K562 (cell line): Measurements from ENCODE around the gene RAPGEF5. TPM values are rescaled to one million over a fixed set of nuclear protein-coding genes. Genes with fewer than 3 reads are reported as not detected.

Experiments
- CEBPG ChIP-seq, 3 experiments: fragments of 200-800 bp in 1 of 3; sonication (Bioruptor generic) in 1 of 3; sonication (generic) in 1 of 3; formaldehyde crosslinking in 1 of 3; IDR thresholded peaks in 2 of 3; conservative IDR thresholded peaks in 1 of 3; 2 replicates each; pipeline versions ENCODE4 v1.6.1 to v1.8.0; 2016 to 2022; ENCODE audit warnings: missing compliant biosample characterization in 2 of 3, missing genetic modification characterization in 2 of 3, mild to moderate bottlenecking in 1 of 3, missing genetic modification reagents in 1 of 3
- CREM ChIP-seq: IDR thresholded peaks from 2 replicates; pipeline ENCODE4 v1.6.1; 2014; ENCODE audit warnings: antibody characterized with exemption, low read depth
- CTBP1 ChIP-seq: fragments of 450-650 bp; IDR thresholded peaks from 2 replicates; pipeline ENCODE4 v1.6.1; 2016; ENCODE audit warnings: borderline replicate concordance
- DMBX1 ChIP-seq: fragments of 250-450 bp; sonication (Bioruptor Pico); IDR thresholded peaks from 2 replicates; pipeline ENCODE4 v1.8.0; 2022; ENCODE audit warnings: inconsistent platforms, mild to moderate bottlenecking, moderate library complexity, borderline replicate concordance
- ETV5 ChIP-seq: sonication (generic); formaldehyde crosslinking; IDR thresholded peaks from 2 replicates; pipeline ENCODE4 v1.4.0; 2020; ENCODE audit warnings: low read depth, mild to moderate bottlenecking, missing genetic modification reagents
- ETV6 ChIP-seq, 3 experiments: fragments of 150-350 bp in 1 of 3; sonication (generic) in 1 of 3; formaldehyde crosslinking in 1 of 3; IDR thresholded peaks; 2 replicates each; pipeline versions ENCODE4 v1.6.1 to v1.8.0; 2014 to 2022; ENCODE audit warnings: borderline replicate concordance in 2 of 3, low read depth in 2 of 3, antibody characterized with exemption in 1 of 3, low read length in 1 of 3, mild to moderate bottlenecking in 1 of 3, missing genetic modification reagents in 1 of 3
- GTF2A2 ChIP-seq: IDR thresholded peaks from 2 replicates; pipeline ENCODE4 v1.6.1; 2016; ENCODE audit warnings: mild to moderate bottlenecking, missing genetic modification characterization, missing compliant biosample characterization
- HDAC1 ChIP-seq, 2 experiments: fragments of 450-650 bp; IDR thresholded peaks; 2 replicates each; pipeline ENCODE4 v1.6.1; 2016 to 2017; ENCODE audit warnings: inconsistent platforms in 1 of 2, mild to moderate bottlenecking in 1 of 2, moderate library complexity in 1 of 2
- HEY1 ChIP-seq: fragments of 250-450 bp; sonication (Bioruptor Pico); IDR thresholded peaks from 2 replicates; pipeline ENCODE4 v1.5.0; 2020; ENCODE audit warnings: mild to moderate bottlenecking, moderate library complexity, borderline replicate concordance
- HIVEP1 ChIP-seq: fragments of 250-450 bp; sonication (Bioruptor Pico); IDR thresholded peaks from 2 replicates; pipeline ENCODE4 v1.4.0; 2020; ENCODE audit warnings: mild to moderate bottlenecking
- MAFF ChIP-seq: IDR thresholded peaks from 2 replicates; pipeline ENCODE4 v1.6.1; 2012; ENCODE audit warnings: low read length, improper control_type of control experiment
- MAZ ChIP-seq, 2 experiments: fragments of 450-650 bp in 1 of 2; sonication (generic) in 1 of 2; formaldehyde crosslinking; IDR thresholded peaks in 1 of 2; conservative IDR thresholded peaks in 1 of 2; 2 replicates each; pipeline versions ENCODE4 v1.4.0 to v1.5.0; 2020; ENCODE audit warnings: mild to moderate bottlenecking in 1 of 2, missing genetic modification reagents in 1 of 2
- MIER1 ChIP-seq: fragments of 450-650 bp; IDR thresholded peaks from 2 replicates; pipeline ENCODE4 v1.6.1; 2016; ENCODE audit warnings: antibody characterized with exemption, mild to moderate bottlenecking, low read depth
- NFIX ChIP-seq: fragments of 250-450 bp; sonication (Bioruptor Pico); IDR thresholded peaks from 2 replicates; pipeline ENCODE4 v1.4.0; 2020; ENCODE audit warnings: low read depth, mild to moderate bottlenecking, moderate library complexity
- NFYB ChIP-seq: IDR thresholded peaks from 2 replicates; pipeline ENCODE4 v1.6.1; 2011; ENCODE audit warnings: mild to moderate bottlenecking, moderate library complexity; ENCODE audit not compliant: insufficient read length; ENCODE audit errors: extremely low read depth
- POLR3G ChIP-seq: IDR thresholded peaks from 2 replicates; pipeline ENCODE4 v1.6.1; 2011; ENCODE audit not compliant: insufficient read length, insufficient replicate concordance; ENCODE audit errors: extremely low read depth
- PTTG1 ChIP-seq: fragments of 450-650 bp; IDR thresholded peaks from 2 replicates; pipeline ENCODE4 v1.6.1; 2016; ENCODE audit warnings: low read depth, mild to moderate bottlenecking, missing genetic modification characterization, missing compliant biosample characterization
- SIX5 ChIP-seq, 2 experiments: IDR thresholded peaks; 2 replicates each; pipeline ENCODE4 v1.6.1; 2011; ENCODE audit warnings: low read length in 2 of 2, borderline replicate concordance in 1 of 2, low read depth in 1 of 2, mild to moderate bottlenecking in 1 of 2, moderate library complexity in 1 of 2; ENCODE audit not compliant: insufficient read depth in 1 of 2
- SOX6 ChIP-seq: fragments of 450-650 bp; IDR thresholded peaks from 2 replicates; pipeline ENCODE4 v1.6.1; 2014; ENCODE audit warnings: mild to moderate bottlenecking
- TAF7 ChIP-seq: fragments of 450-650 bp; IDR thresholded peaks from 2 replicates; pipeline ENCODE4 v1.6.1; 2016; ENCODE audit warnings: missing genetic modification characterization, missing compliant biosample characterization
- ZNF175 ChIP-seq: fragments of 200-800 bp; sonication (Bioruptor generic); IDR thresholded peaks from 2 replicates; pipeline ENCODE4 v1.6.1; 2016; ENCODE audit warnings: low read depth, mild to moderate bottlenecking, missing genetic modification characterization, missing compliant biosample characterization
- ZNF507 ChIP-seq: conservative IDR thresholded peaks from 2 replicates; pipeline ENCODE4 v1.6.1; 2017; ENCODE audit warnings: missing genetic modification characterization, missing compliant biosample characterization
- polyA plus RNA-seq, 8 experiments: library from polyadenylated mRNA; depleted of rRNA in 4 of 8; stranded (reverse) in 5 of 8; unstranded in 3 of 8; fragments of >200 nt; fragmentation: Nextera tagmentation in 2 of 8; fragmentation: Illumina TruSeq in 1 of 8; extraction: Ambion mirVana in 2 of 8; extraction: Trizol in 1 of 8; gene quantifications; 2 replicates each; pipeline versions ENCODE4 v1.2.1 to v1.2.3, GENCODE V29; 2011 to 2014; ENCODE audit warnings: inconsistent platforms in 1 of 8, missing spikeins in 1 of 8
- total RNA-seq, 7 experiments: library from RNA; depleted of rRNA in 6 of 7; stranded (reverse); fragments of >200 nt in 6 of 7; fragmentation: Illumina TruSeq in 2 of 7; extraction: Trizol in 2 of 7; gene quantifications; 2 replicates each; pipeline versions ENCODE4 v1.2.1 to v1.2.3, GENCODE V29; 2011 to 2021; ENCODE audit warnings: low replicate concordance in 1 of 7
- TF ChIP-seq, protein P1 (sequence below): fragments of 450-650 bp; IDR thresholded peaks from 2 replicates; pipeline ENCODE4 v1.6.1; 2016; ENCODE audit warnings: mild to moderate bottlenecking
- TF ChIP-seq, protein P2 (sequence below): sonication (generic); formaldehyde crosslinking; IDR thresholded peaks from 2 replicates; pipeline ENCODE4 v1.9.0; 2022; ENCODE audit warnings: mild to moderate bottlenecking, missing genetic modification reagents
- TF ChIP-seq, protein P3 (sequence below), 2 experiments: fragments of 450-650 bp; conservative IDR thresholded peaks; 2 replicates each; pipeline ENCODE4 v1.6.1; 2017; ENCODE audit warnings: mild to moderate bottlenecking in 2 of 2, moderate library complexity in 2 of 2

Gene RAPGEF5
- total and polyA plus RNA-seq, 9 of the 15 experiments (the other 6 are each of a cell fraction or from before 2014, with no cell fraction given) = 0.39 to 2.0 (median 1.1) TPM

DNA sequence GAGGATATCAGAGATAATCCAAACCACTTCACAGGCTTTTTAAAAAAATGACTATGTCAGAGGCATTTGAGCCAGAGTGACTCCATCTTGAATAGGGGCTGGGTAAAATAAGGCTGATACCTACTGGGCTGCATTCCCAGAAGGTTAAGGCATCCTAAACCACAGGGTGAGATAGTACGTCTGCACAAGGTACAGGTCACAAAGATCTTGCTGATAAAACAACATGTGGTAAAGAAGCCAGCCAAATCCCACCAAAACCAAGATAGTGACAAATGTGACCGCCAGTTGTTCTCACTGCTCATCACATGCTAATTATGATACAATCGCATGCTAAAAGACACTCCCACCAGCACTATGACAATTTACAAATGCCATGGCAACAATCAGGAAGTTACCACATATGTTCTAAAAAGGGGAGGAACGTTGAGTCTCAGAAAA lies 177.5 kb downstream of the RAPGEF5 start (continued):
- TF ChIP-seq, protein P1, sequence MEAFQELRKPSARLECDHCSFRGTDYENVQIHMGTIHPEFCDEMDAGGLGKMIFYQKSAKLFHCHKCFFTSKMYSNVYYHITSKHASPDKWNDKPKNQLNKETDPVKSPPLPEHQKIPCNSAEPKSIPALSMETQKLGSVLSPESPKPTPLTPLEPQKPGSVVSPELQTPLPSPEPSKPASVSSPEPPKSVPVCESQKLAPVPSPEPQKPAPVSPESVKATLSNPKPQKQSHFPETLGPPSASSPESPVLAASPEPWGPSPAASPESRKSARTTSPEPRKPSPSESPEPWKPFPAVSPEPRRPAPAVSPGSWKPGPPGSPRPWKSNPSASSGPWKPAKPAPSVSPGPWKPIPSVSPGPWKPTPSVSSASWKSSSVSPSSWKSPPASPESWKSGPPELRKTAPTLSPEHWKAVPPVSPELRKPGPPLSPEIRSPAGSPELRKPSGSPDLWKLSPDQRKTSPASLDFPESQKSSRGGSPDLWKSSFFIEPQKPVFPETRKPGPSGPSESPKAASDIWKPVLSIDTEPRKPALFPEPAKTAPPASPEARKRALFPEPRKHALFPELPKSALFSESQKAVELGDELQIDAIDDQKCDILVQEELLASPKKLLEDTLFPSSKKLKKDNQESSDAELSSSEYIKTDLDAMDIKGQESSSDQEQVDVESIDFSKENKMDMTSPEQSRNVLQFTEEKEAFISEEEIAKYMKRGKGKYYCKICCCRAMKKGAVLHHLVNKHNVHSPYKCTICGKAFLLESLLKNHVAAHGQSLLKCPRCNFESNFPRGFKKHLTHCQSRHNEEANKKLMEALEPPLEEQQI = no peak
- no peak for TF ChIP-seq MIER1
- no peak for TF ChIP-seq NFIX (CRISPR knock-in tag)
- no peak for TF ChIP-seq CTBP1
- peak; percentile 94 for TF ChIP-seq HIVEP1
- no peak for TF ChIP-seq SIX5 (IDR thresholded peaks at IDR 0.05; ENCODE audit: borderline replicate concordance in 1 of 2, insufficient read depth in 1 of 2, low read depth in 1 of 2, low read length in 2 of 2)
- TF ChIP-seq ETV5 (CRISPR knock-in tag) = no peak
- TF ChIP-seq HDAC1 (IDR thresholded peaks at IDR 0.05) = no peak
- peak; percentile 88 for TF ChIP-seq PTTG1 (tag)
- TF ChIP-seq, protein P2, sequence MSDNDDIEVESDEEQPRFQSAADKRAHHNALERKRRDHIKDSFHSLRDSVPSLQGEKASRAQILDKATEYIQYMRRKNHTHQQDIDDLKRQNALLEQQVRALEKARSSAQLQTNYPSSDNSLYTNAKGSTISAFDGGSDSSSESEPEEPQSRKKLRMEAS = no peak
- TF ChIP-seq CREM = no peak
- TF ChIP-seq CEBPG (CRISPR knock-in tag; IDR thresholded peaks at IDR 0.05) = no peak
- no peak for TF ChIP-seq CEBPG (tag; conservative IDR thresholded peaks at IDR 0.05 in 1 of 2, IDR thresholded peaks at IDR 0.05 in 1 of 2)
- peak in 1 of 2 experiments; percentile 77; a peak in 2 of 4 replicates for TF ChIP-seq MAZ (CRISPR knock-in tag; conservative IDR thresholded peaks at IDR 0.05 in 1 of 2, IDR thresholded peaks at IDR 0.05 in 1 of 2)
- peak; percentile 35; the same call in 1 of the 2 replicates for TF ChIP-seq SOX6
- peak; percentile 90 for TF ChIP-seq GTF2A2 (tag)
- no peak for TF ChIP-seq TAF7 (tag)
- no peak for TF ChIP-seq POLR3G
- no peak for TF ChIP-seq ETV6 (IDR thresholded peaks at IDR 0.05; ENCODE audit: borderline replicate concordance in 1 of 2, low read depth in 2 of 2, low read length in 1 of 2)
- TF ChIP-seq ETV6 (CRISPR knock-in tag; IDR thresholded peaks at IDR 0.05; ENCODE audit: borderline replicate concordance) = no peak
- 0 out of 2 replicates have a peak, but pooled peaks have one; percentile 11 for TF ChIP-seq HEY1 (CRISPR knock-in tag)
- TF ChIP-seq DMBX1 (CRISPR knock-in tag) = peak; percentile 96
- peak; percentile 95 for TF ChIP-seq ZNF175 (CRISPR knock-in tag)
- no peak for TF ChIP-seq NFYB
- no peak for TF ChIP-seq MAFF
- TF ChIP-seq ZNF507 (tag) = peak; percentile 25; the same call in 1 of the 2 replicates
- TF ChIP-seq, protein P3, sequence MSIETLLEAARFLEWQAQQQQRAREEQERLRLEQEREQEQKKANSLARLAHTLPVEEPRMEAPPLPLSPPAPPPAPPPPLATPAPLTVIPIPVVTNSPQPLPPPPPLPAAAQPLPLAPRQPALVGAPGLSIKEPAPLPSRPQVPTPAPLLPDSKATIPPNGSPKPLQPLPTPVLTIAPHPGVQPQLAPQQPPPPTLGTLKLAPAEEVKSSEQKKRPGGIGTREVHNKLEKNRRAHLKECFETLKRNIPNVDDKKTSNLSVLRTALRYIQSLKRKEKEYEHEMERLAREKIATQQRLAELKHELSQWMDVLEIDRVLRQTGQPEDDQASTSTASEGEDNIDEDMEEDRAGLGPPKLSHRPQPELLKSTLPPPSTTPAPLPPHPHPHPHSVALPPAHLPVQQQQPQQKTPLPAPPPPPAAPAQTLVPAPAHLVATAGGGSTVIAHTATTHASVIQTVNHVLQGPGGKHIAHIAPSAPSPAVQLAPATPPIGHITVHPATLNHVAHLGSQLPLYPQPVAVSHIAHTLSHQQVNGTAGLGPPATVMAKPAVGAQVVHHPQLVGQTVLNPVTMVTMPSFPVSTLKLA (conservative IDR thresholded peaks at IDR 0.05) = no peak
